Measurements from ENCODE around the gene MAGEF1. TPM values are rescaled to one million over a fixed set of nuclear protein-coding genes. Genes with fewer than 3 reads are reported as not detected.

Gene MAGEF1
- total and polyA plus RNA-seq, 2 donors (not counting 1 experiment from before 2014, with no cell fraction given), result 9.5 to 26.2 TPM

- Histone ChIP-seq H3K27ac (ENCODE audit: low read length in 2 of 2) (no peak overlapping the region), H3K4me3 (ENCODE audit: control extremely low read depth in 1 of 5, extremely low read depth in 1 of 5, insufficient read depth in 1 of 5, low read depth in 2 of 5, low read length in 4 of 5) (no peak overlapping the region), H2AFZ (ENCODE audit: insufficient read depth, low read depth, low read length, poor library complexity, severe bottlenecking) (no peak overlapping the region), H3K36me3 (replicated peaks in 1 of 2; ENCODE audit: control extremely low read depth in 1 of 2, control insufficient read depth in 1 of 2, extremely low read depth in 1 of 2, insufficient read depth in 2 of 2, low read length in 1 of 2) (no peaks in the 10 kb centered on the region), H3K4me1 (ENCODE audit: control insufficient read depth in 2 of 2, insufficient read depth in 2 of 2, low read length in 2 of 2) (peaks cover 26 to 29% of the 10 kb centered on the region in 2 donors), H3K79me2 (ENCODE audit: control insufficient read depth, insufficient read depth, low read length) (no peaks in the 10 kb centered on the region), H3K9me3 (ENCODE audit: control extremely low read depth in 1 of 3, control insufficient read depth in 2 of 3, insufficient read depth in 1 of 3, low read length in 2 of 3) (peaks cover 0 to 4% (median 0%) of the 10 kb centered on the region in 3 donors), H4K20me1 (ENCODE audit: control insufficient read depth, insufficient read depth, low read length, poor library complexity, severe bottlenecking) (no peaks in the 10 kb centered on the region), H3K9ac (ENCODE audit: low read length) (no peak overlapping the region), H3K4me2 (replicated peaks; ENCODE audit: low read depth, low read length, poor library complexity, severe bottlenecking) (no peak overlapping the region), H3K27me3 (replicated peaks in 1 of 4; ENCODE audit: control extremely low read depth in 1 of 4, control insufficient read depth in 3 of 4, insufficient read depth in 4 of 4, low read length in 3 of 4) (no peaks in the 10 kb centered on the region)
- H3K4me3 Mint-ChIP-seq, result no peak overlapping the region
- H3K9me3 Mint-ChIP-seq (ENCODE audit: insufficient read depth), result no peaks in the 10 kb centered on the region
- POLR2A ChIA-PET, result no interaction called here
- WGBS (ENCODE audit: insufficient coverage), result 99% methylated on average over 10 of the region's 11 CpGs
- DNase-seq (no peak), ATAC-seq (ENCODE audit: low read depth) (no peak)
- TF ChIP-seq, protein P1, sequence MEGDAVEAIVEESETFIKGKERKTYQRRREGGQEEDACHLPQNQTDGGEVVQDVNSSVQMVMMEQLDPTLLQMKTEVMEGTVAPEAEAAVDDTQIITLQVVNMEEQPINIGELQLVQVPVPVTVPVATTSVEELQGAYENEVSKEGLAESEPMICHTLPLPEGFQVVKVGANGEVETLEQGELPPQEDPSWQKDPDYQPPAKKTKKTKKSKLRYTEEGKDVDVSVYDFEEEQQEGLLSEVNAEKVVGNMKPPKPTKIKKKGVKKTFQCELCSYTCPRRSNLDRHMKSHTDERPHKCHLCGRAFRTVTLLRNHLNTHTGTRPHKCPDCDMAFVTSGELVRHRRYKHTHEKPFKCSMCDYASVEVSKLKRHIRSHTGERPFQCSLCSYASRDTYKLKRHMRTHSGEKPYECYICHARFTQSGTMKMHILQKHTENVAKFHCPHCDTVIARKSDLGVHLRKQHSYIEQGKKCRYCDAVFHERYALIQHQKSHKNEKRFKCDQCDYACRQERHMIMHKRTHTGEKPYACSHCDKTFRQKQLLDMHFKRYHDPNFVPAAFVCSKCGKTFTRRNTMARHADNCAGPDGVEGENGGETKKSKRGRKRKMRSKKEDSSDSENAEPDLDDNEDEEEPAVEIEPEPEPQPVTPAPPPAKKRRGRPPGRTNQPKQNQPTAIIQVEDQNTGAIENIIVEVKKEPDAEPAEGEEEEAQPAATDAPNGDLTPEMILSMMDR (IDR thresholded peaks at IDR 0.05), result no peak
- no peak for TF ChIP-seq EZH2 (IDR thresholded peaks at IDR 0.05; ENCODE audit: borderline replicate concordance, insufficient read depth, low read depth, low read length, poor library complexity, severe bottlenecking)
- H3K4me1 Mint-ChIP-seq, result peaks cover 28% of the 10 kb centered on the region
- CTCF ChIA-PET, result no interaction called here
- H3K27me3 Mint-ChIP-seq, result no peaks in the 10 kb centered on the region
- intact Hi-C loops (cut with micrococcal nuclease), result no loop called here
- H3K27ac Mint-ChIP-seq, result no peak overlapping the region
Measured at GRCh38 chr3:184682671-184683070, 29.2 kb downstream of the MAGEF1 start.

- Histone ChIP-seq H3K27me3 (replicated peaks in 1 of 4; ENCODE audit: control extremely low read depth in 1 of 4, control insufficient read depth in 3 of 4, insufficient read depth in 4 of 4, low read length in 3 of 4) (no peaks in the 10 kb centered on the region), H3K4me1 (ENCODE audit: control insufficient read depth in 2 of 2, insufficient read depth in 2 of 2, low read length in 2 of 2) (peaks cover 34 to 36% of the 10 kb centered on the region in 2 donors), H3K9me3 (ENCODE audit: control extremely low read depth in 1 of 3, control insufficient read depth in 2 of 3, insufficient read depth in 1 of 3, low read length in 2 of 3) (peaks cover 0 to 4% (median 0%) of the 10 kb centered on the region in 3 donors), H3K9ac (ENCODE audit: low read length) (no peak overlapping the region), H3K4me2 (replicated peaks; ENCODE audit: low read depth, low read length, poor library complexity, severe bottlenecking) (no peak overlapping the region), H4K20me1 (ENCODE audit: control insufficient read depth, insufficient read depth, low read length, poor library complexity, severe bottlenecking) (no peaks in the 10 kb centered on the region), H3K4me3 (ENCODE audit: control extremely low read depth in 1 of 5, extremely low read depth in 1 of 5, insufficient read depth in 1 of 5, low read depth in 2 of 5, low read length in 4 of 5) (no peak overlapping the region), H2AFZ (ENCODE audit: insufficient read depth, low read depth, low read length, poor library complexity, severe bottlenecking) (no peak overlapping the region), H3K27ac (ENCODE audit: low read length in 2 of 2) (no peak overlapping the region), H3K79me2 (ENCODE audit: control insufficient read depth, insufficient read depth, low read length) (no peaks in the 10 kb centered on the region), H3K36me3 (replicated peaks in 1 of 2; ENCODE audit: control extremely low read depth in 1 of 2, control insufficient read depth in 1 of 2, extremely low read depth in 1 of 2, insufficient read depth in 2 of 2, low read length in 1 of 2) (no peaks in the 10 kb centered on the region)
- no peak for ATAC-seq (ENCODE audit: low read depth)
- no peak for DNase-seq
- 97% methylated on average over 6 of the region's 10 CpGs for WGBS (ENCODE audit: insufficient coverage)
- Mint-ChIP-seq H3K4me1 (peaks cover 33% of the 10 kb centered on the region), H3K27ac (no peak overlapping the region), H3K4me3 (no peak overlapping the region), H3K9me3 (ENCODE audit: insufficient read depth) (no peaks in the 10 kb centered on the region), H3K27me3 (no peaks in the 10 kb centered on the region)
- TF ChIP-seq, protein P1 (IDR thresholded peaks at IDR 0.05), result no peak
- TF ChIP-seq EZH2 (IDR thresholded peaks at IDR 0.05; ENCODE audit: borderline replicate concordance, insufficient read depth, low read depth, low read length, poor library complexity, severe bottlenecking), result no peak
- ChIA-PET POLR2A (no interaction called here), CTCF (interaction anchor here (0.7 to 2.3 kb wide), 2 partner anchors 46 to 1503 kb away, joined by 3 to 8 read pairs; no protein-coding TSS in a partner anchor)
- intact Hi-C loops (cut with micrococcal nuclease), result no loop called here
Measured at GRCh38 chr3:184680385-184681345, 31.2 kb downstream of the MAGEF1 start.
